ENCODE measurements around the gene SOWAHA.

SOWAHA gene

GRCh38 chr5:132839426-132840301 lies 26.6 kb downstream of the SOWAHA start:
- ChIA-PET POLR2A (interaction anchor here (0.8 kb wide), 1 partner anchor 27 kb away, joined by 4 read pairs; the partner anchor contains the start of gene UQCRQ), CTCF (interaction anchor here (0.6 to 0.9 kb wide), 2 partner anchors 19 to 71 kb away, joined by 3 read pairs; no protein-coding TSS in a partner anchor)
- DNase-seq (ENCODE audit: extremely low spot score), result no peak
- TF ChIP-seq HDGF (IDR thresholded peaks at IDR 0.05; ENCODE audit: borderline replicate concordance), result no peak
- no peak for TF ChIP-seq L3MBTL2 (conservative IDR thresholded peaks at IDR 0.05)
- no peak for TF ChIP-seq FOXM1 (IDR thresholded peaks at IDR 0.05; ENCODE audit: borderline replicate concordance)
- no peak for TF ChIP-seq PKNOX1 (IDR thresholded peaks at IDR 0.05)

DNA sequence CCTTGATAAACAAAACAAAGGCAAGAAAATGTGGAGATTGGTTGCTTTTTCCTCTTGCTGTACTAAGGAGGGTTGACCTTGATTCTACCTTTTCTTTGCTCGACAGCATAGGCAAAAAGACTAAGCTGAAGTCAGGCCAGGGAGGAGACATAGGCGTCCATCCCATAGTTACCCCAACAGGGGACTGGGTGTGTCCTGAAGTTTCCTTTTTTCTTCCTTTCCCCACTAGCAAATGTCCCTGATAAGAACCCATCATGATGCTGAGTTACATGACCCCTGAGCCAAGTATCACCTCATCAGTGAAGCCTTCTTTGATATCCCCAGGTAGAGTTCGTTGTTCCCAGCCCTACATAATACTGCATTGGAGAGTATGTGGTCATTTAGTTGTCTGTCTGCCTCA lies 27.2 kb downstream of the SOWAHA start:
- ChIA-PET POLR2A (interaction anchor here (1.4 kb wide), 1 partner anchor 26 kb away, joined by 5 read pairs; the partner anchor contains the start of genes GDF9 and UQCRQ), CTCF (no interaction called here)
- no peak for DNase-seq (ENCODE audit: extremely low spot score)
- TF ChIP-seq FOXM1 (IDR thresholded peaks at IDR 0.05; ENCODE audit: borderline replicate concordance) (no peak), FOXA1 (IDR thresholded peaks at IDR 0.05) (no peak), FOXK2 (IDR thresholded peaks at IDR 0.05) (no peak), LEF1 (IDR thresholded peaks at IDR 0.05; ENCODE audit: borderline replicate concordance) (no peak)

DNA sequence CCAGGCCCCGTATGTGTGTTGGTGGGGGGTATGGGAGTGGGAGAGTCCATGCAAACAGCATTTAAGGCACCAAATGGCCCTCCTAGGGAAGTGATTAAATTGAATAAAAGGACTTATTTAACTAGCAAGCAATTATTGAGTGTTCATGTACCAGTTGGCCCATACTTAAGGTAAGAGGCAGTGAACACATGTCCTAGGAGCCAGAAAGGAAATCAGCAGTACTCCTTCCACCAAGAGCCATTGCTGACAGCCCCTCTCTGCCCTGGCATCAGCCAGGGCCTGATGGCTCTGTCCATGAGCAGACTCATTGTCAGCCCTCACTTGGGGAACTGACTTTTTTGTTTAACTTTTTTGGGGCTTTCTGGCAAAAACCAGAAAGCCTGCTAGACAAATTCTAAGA lies 27.8 kb downstream of the SOWAHA start:
- TF ChIP-seq ZNF384 (IDR thresholded peaks at IDR 0.05) (no peak), SP1 (IDR thresholded peaks at IDR 0.05) (no peak), FOXA1 (IDR thresholded peaks at IDR 0.05) (no peak), PKNOX1 (IDR thresholded peaks at IDR 0.05) (no peak), NFRKB (IDR thresholded peaks at IDR 0.05) (no peak), ARNT (IDR thresholded peaks at IDR 0.05) (no peak), BHLHE40 (IDR thresholded peaks at IDR 0.05; ENCODE audit: borderline replicate concordance) (no peak), LEF1 (IDR thresholded peaks at IDR 0.05; ENCODE audit: borderline replicate concordance) (no peak)
- DNase-seq (ENCODE audit: extremely low spot score), result no peak
- CTCF ChIA-PET, result no interaction called here
- POLR2A ChIA-PET, result interaction anchor here (0.9 to 1.4 kb wide), 2 partner anchors 13 to 25 kb away, joined by 3 to 5 read pairs; partner anchors contain the start of genes GDF9 and UQCRQ

- DNase-seq (ENCODE audit: extremely low spot score), result no peak
- no peak for TF ChIP-seq CTBP1 (IDR thresholded peaks at IDR 0.05; ENCODE audit: borderline replicate concordance)
- no peak for TF ChIP-seq SP1 (IDR thresholded peaks at IDR 0.05)
- no peak for TF ChIP-seq TARDBP (IDR thresholded peaks at IDR 0.05)
- no peak for TF ChIP-seq L3MBTL2 (conservative IDR thresholded peaks at IDR 0.05)
- no peak for TF ChIP-seq BHLHE40 (IDR thresholded peaks at IDR 0.05; ENCODE audit: borderline replicate concordance)
- TF ChIP-seq HDGF (IDR thresholded peaks at IDR 0.05; ENCODE audit: borderline replicate concordance), result no peak
- TF ChIP-seq SUZ12 (IDR thresholded peaks at IDR 0.05), result no peak
- ChIA-PET CTCF (no interaction called here), POLR2A (interaction anchor here (0.9 to 1.4 kb wide), 2 partner anchors 13 to 25 kb away, joined by 3 to 5 read pairs; partner anchors contain the start of genes GDF9 and UQCRQ)
Observed at GRCh38 chr5:132841305-132841704, 28.2 kb downstream of the SOWAHA start.

- no peak for TF ChIP-seq HDGF (IDR thresholded peaks at IDR 0.05; ENCODE audit: borderline replicate concordance)
- TF ChIP-seq FOXA1 (IDR thresholded peaks at IDR 0.05), result no peak
- TF ChIP-seq TARDBP (IDR thresholded peaks at IDR 0.05), result no peak
- no peak for TF ChIP-seq FOXK2 (IDR thresholded peaks at IDR 0.05)
- no peak for TF ChIP-seq ELF4 (IDR thresholded peaks at IDR 0.05)
- TF ChIP-seq LEF1 (IDR thresholded peaks at IDR 0.05; ENCODE audit: borderline replicate concordance), result no peak
- no peak for TF ChIP-seq CTBP1 (IDR thresholded peaks at IDR 0.05; ENCODE audit: borderline replicate concordance)
- no peak for TF ChIP-seq ZNF384 (IDR thresholded peaks at IDR 0.05)
- TF ChIP-seq PKNOX1 (IDR thresholded peaks at IDR 0.05), result no peak
- TF ChIP-seq FOXM1 (IDR thresholded peaks at IDR 0.05; ENCODE audit: borderline replicate concordance), result no peak
- DNase-seq (ENCODE audit: extremely low spot score), result no peak
- ChIA-PET POLR2A (interaction anchor here (1.0 to 1.5 kb wide), 2 partner anchors 17 to 18 kb away, joined by 5 to 7 read pairs; partner anchors contain the start of genes GDF9 and UQCRQ), CTCF (no interaction called here)
Observed at GRCh38 chr5:132848270-132848669, 35.2 kb downstream of the SOWAHA start.

DNA sequence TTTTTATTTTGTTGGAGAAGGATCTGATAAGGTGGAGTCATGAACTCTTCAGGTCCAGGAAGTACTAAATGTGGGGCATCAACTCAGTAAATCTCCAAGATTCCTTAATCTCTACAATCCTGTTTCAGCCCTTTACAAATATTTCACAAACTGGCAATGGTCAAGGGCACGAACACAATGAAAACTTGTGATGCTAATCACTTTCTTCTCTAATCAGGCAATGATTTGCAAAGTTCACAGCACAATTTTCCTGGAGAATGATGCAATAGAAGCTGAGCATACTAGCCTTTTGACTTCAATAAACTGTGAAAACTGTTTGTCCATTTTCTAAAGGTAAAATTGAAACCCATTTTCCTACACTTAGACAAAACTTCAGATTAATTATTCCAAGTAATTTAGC lies 36.2 kb downstream of the SOWAHA start:
- ChIA-PET POLR2A (interaction anchor here (1.0 to 1.5 kb wide), 2 partner anchors 17 to 18 kb away, joined by 5 to 7 read pairs; partner anchors contain the start of genes GDF9 and UQCRQ), CTCF (no interaction called here)
- no peak for DNase-seq (ENCODE audit: extremely low spot score)
- no peak for TF ChIP-seq ELF4 (IDR thresholded peaks at IDR 0.05)
- no peak for TF ChIP-seq FOXM1 (IDR thresholded peaks at IDR 0.05; ENCODE audit: borderline replicate concordance)
- no peak for TF ChIP-seq CTBP1 (IDR thresholded peaks at IDR 0.05; ENCODE audit: borderline replicate concordance)
- TF ChIP-seq FOXK2 (IDR thresholded peaks at IDR 0.05), result no peak
- no peak for TF ChIP-seq ZNF384 (IDR thresholded peaks at IDR 0.05)
- no peak for TF ChIP-seq FOXA1 (IDR thresholded peaks at IDR 0.05)
- no peak for TF ChIP-seq SP1 (IDR thresholded peaks at IDR 0.05)
- TF ChIP-seq PKNOX1 (IDR thresholded peaks at IDR 0.05), result no peak
- no peak for TF ChIP-seq NFRKB (IDR thresholded peaks at IDR 0.05)
- no peak for TF ChIP-seq TARDBP (IDR thresholded peaks at IDR 0.05)
- TF ChIP-seq L3MBTL2 (conservative IDR thresholded peaks at IDR 0.05), result no peak
- TF ChIP-seq SUZ12 (IDR thresholded peaks at IDR 0.05), result no peak
- TF ChIP-seq BHLHE40 (IDR thresholded peaks at IDR 0.05; ENCODE audit: borderline replicate concordance), result no peak
- no peak for TF ChIP-seq HDGF (IDR thresholded peaks at IDR 0.05; ENCODE audit: borderline replicate concordance)
- TF ChIP-seq ARNT (IDR thresholded peaks at IDR 0.05), result no peak
